PFSK-1 (cell line): ENCODE measurements around the gene MTERF4.

Experiments
- FOXP2 ChIP-seq: optimal IDR thresholded peaks from 2 replicates; pipeline ENCODE3; 2011; ENCODE audit warnings: borderline replicate concordance, control low read depth, inconsistent platforms; ENCODE audit not compliant: insufficient read depth; ENCODE audit errors: extremely low read length, extremely low read depth
- POLR2AphosphoS5 ChIP-seq: IDR thresholded peaks from 2 replicates; pipeline ENCODE4 v1.6.1; 2012; ENCODE audit warnings: low read depth, mild to moderate bottlenecking, control low read depth, low read length, moderate library complexity
- REST ChIP-seq, 2 experiments: IDR thresholded peaks; 2 replicates each; pipeline versions ENCODE4 v1.6.1 to v1.8.0; 2011 to 2012; ENCODE audit warnings: low read depth in 2 of 2, low read length in 2 of 2, control low read depth in 1 of 2, inconsistent platforms in 1 of 2, mild to moderate bottlenecking in 1 of 2, moderate library complexity in 1 of 2; ENCODE audit not compliant: insufficient read depth in 1 of 2
- SIN3A ChIP-seq: IDR thresholded peaks from 2 replicates; pipeline ENCODE4 v1.6.1; 2012; ENCODE audit warnings: mild to moderate bottlenecking, low read length, moderate library complexity, borderline replicate concordance; ENCODE audit not compliant: insufficient read depth
- TAF1 ChIP-seq: IDR thresholded peaks from 2 replicates; pipeline ENCODE4 v1.6.1; 2012; ENCODE audit warnings: low read length, control low read depth, borderline replicate concordance; ENCODE audit not compliant: insufficient read depth

- TF ChIP-seq POLR2AphosphoS5 (no peak), REST (IDR thresholded peaks at IDR 0.05; ENCODE audit: insufficient read depth in 1 of 2, low read depth in 2 of 2, low read length in 2 of 2) (no peak), SIN3A (no peak), TAF1 (no peak), FOXP2 (no peak)
These were observed 29.4 kb downstream of the MTERF4 start for GRCh38 chr2:241072553-241073165.
